CD14-positive monocyte (primary cell): ENCODE results near the gene SMCO4. TPM values are rescaled to one million over a fixed set of nuclear protein-coding genes. Genes with fewer than 3 reads are reported as not detected.
"Not testable (repeated sequence)": the region's sequence is repeated elsewhere in the genome, so short reads cannot be mapped to it uniquely, and the experiment has no call there.

Source experiments
- DNase-seq, 3 donors: peaks; one replicate each; pipeline ENCODE4 v3.0.0-alpha.2; 2011 to 2022
- H2AFZ ChIP-seq: 2 replicates; pipeline ENCODE4 v1.6.0; 2012; ENCODE audit warnings: mild to moderate bottlenecking, low read depth, low read length, inconsistent platforms; ENCODE audit not compliant: insufficient read depth, poor library complexity, severe bottlenecking
- H3K27ac ChIP-seq, 2 donors: 1 replicate in 1 of 2; 2 replicates in 1 of 2; pipeline ENCODE4 v1.5.1; 2012 to 2013; ENCODE audit warnings: low read length in 2 of 2, control low read depth in 1 of 2, inconsistent platforms in 1 of 2, low read depth in 1 of 2, mild to moderate bottlenecking in 1 of 2
- H3K27me3 ChIP-seq, 2 donors: one replicate each; pipeline versions ENCODE4 v1.6.0 to v1.6.1; 2011 to 2013; ENCODE audit warnings: low read length in 2 of 2; ENCODE audit not compliant: control insufficient read depth in 2 of 2, insufficient read depth in 2 of 2
- H3K36me3 ChIP-seq, 2 donors: replicated peaks in 1 of 2; 1 replicate in 1 of 2; 2 replicates in 1 of 2; pipeline versions ENCODE4 v1.5.1 to v1.6.1; 2012 to 2013; ENCODE audit warnings: low read length in 2 of 2, control low read depth in 1 of 2, inconsistent platforms in 1 of 2, mild to moderate bottlenecking in 1 of 2; ENCODE audit not compliant: insufficient read depth in 2 of 2, control insufficient read depth in 1 of 2
- H3K4me1 ChIP-seq, 2 donors: 1 replicate in 1 of 2; 2 replicates in 1 of 2; pipeline versions ENCODE4 v1.5.1 to v1.6.1; 2012 to 2013; ENCODE audit warnings: low read length in 2 of 2, control low read depth in 1 of 2, inconsistent platforms in 1 of 2, mild to moderate bottlenecking in 1 of 2, moderate library complexity in 1 of 2; ENCODE audit not compliant: insufficient read depth in 2 of 2, control insufficient read depth in 1 of 2
- H3K4me2 ChIP-seq: replicated peaks from 2 replicates; pipeline ENCODE3; 2012; ENCODE audit warnings: low read length, moderate library complexity, mild to moderate bottlenecking; ENCODE audit not compliant: poor library complexity, severe bottlenecking; ENCODE audit errors: extremely low read depth
- H3K4me3 ChIP-seq, 3 experiments: fragments of 200-600 bp in 1 of 3; sonication (generic) in 1 of 3; replicated peaks in 1 of 3; 1 replicate in 2 of 3; 2 replicates in 1 of 3; pipeline ENCODE4 v1.5.1; 2011 to 2013; ENCODE audit warnings: low read length in 3 of 3, mild to moderate bottlenecking in 3 of 3, control low read depth in 2 of 3, low read depth in 2 of 3, inconsistent platforms in 1 of 3, moderate library complexity in 1 of 3
- H3K79me2 ChIP-seq: 2 replicates; pipeline ENCODE4 v1.6.0; 2012; ENCODE audit warnings: mild to moderate bottlenecking, control low read depth, inconsistent platforms, low read length, moderate library complexity; ENCODE audit not compliant: insufficient read depth
- H3K9ac ChIP-seq: 2 replicates; pipeline ENCODE4 v1.6.0; 2017; ENCODE audit warnings: low read length, mild to moderate bottlenecking; ENCODE audit not compliant: insufficient read depth, poor library complexity, severe bottlenecking
- H3K9me3 ChIP-seq, 2 donors: replicated peaks in 1 of 2; 1 replicate in 1 of 2; 2 replicates in 1 of 2; pipeline versions ENCODE4 v1.5.1 to v1.6.1; 2012 to 2013; ENCODE audit warnings: low read length in 2 of 2, control low read depth in 1 of 2; ENCODE audit not compliant: control insufficient read depth in 1 of 2, insufficient read depth in 1 of 2
- H4K20me1 ChIP-seq: 2 replicates; pipeline ENCODE4 v1.6.0; 2012; ENCODE audit warnings: mild to moderate bottlenecking, low read length, control low read depth, moderate library complexity; ENCODE audit not compliant: insufficient read depth
- H3K27ac Mint-ChIP-seq, 7 donors: one replicate each; pipeline ENCODE4 v1.8.0; 2020; ENCODE audit warnings: mild to moderate bottlenecking in 7 of 7, mixed read lengths in 7 of 7, moderate library complexity in 6 of 7, inconsistent platforms in 2 of 7
- H3K27me3 Mint-ChIP-seq, 3 donors: one replicate each; pipeline ENCODE4 v1.8.0; 2021 to 2022; ENCODE audit warnings: low read depth in 3 of 3, mild to moderate bottlenecking in 3 of 3, mixed read lengths in 3 of 3, moderate library complexity in 3 of 3, inconsistent platforms in 1 of 3
- H3K36me3 Mint-ChIP-seq, 2 donors: one replicate each; pipeline ENCODE4 v1.8.0; 2020; ENCODE audit warnings: mixed read lengths in 2 of 2, inconsistent platforms in 1 of 2, mild to moderate bottlenecking in 1 of 2
- H3K4me1 Mint-ChIP-seq: one replicate; pipeline ENCODE4 v1.8.0; 2020; ENCODE audit warnings: mild to moderate bottlenecking, mixed read lengths
- H3K4me3 Mint-ChIP-seq, 2 donors: one replicate each; pipeline ENCODE4 v1.8.0; 2020; ENCODE audit warnings: mild to moderate bottlenecking in 2 of 2, mixed read lengths in 2 of 2, moderate library complexity in 1 of 2
- H3K9me3 Mint-ChIP-seq, 7 donors: one replicate each; pipeline ENCODE4 v1.8.0; 2020 to 2022; ENCODE audit warnings: mixed read lengths in 7 of 7, mild to moderate bottlenecking in 6 of 7, moderate library complexity in 6 of 7, inconsistent platforms in 2 of 7
- CTCF ChIP-seq: fragments of 200-600 bp; IDR thresholded peaks from one replicate; pipeline ENCODE4 v1.8.0; 2022; ENCODE audit warnings: antibody characterized with exemption, mild to moderate bottlenecking
- WGBS: methylation state at CpG from one replicate; pipeline ENCODE4 v1.1.5; 2013; ENCODE audit warnings: missing lambda C conversion rate; ENCODE audit not compliant: insufficient coverage; 5-methylcytosine and 5-hydroxymethylcytosine counted together
- intact Hi-C, 2 donors: fragments of 100-400 bp; cut with micrococcal nuclease; formaldehyde crosslinking; loops; one replicate each; pipeline versions ENCODE4 v1.15.0 to v1.15.1; 2023
- polyA plus RNA-seq, 3 donors: library from polyadenylated mRNA; depleted of rRNA in 1 of 3; unstranded in 2 of 3; stranded (reverse) in 1 of 3; fragments of 300-500 nt in 2 of 3; fragments of >200 nt in 1 of 3; fragmentation: Illumina TruSeq in 2 of 3; gene quantifications; 1 replicate in 2 of 3; 2 replicates in 1 of 3; pipeline ENCODE4 v1.2.3, GENCODE V29; 2012 to 2021

The SMCO4 gene
- polyA plus RNA-seq, 3 donors = 110 to 242 (median 169) TPM

- no peak overlapping the region for H3K27ac ChIP-seq
- WGBS = 92% methylated on average over 7 of the region's 9 CpGs
- Mint-ChIP-seq H3K36me3 (no peaks in the 10 kb centered on the region), H3K27ac (no peak overlapping the region), H3K4me1 (no peaks in the 10 kb centered on the region), H3K4me3 (no peak overlapping the region), H3K27me3 (peaks cover 0 to 2% (median 0%) of the 10 kb centered on the region in 3 donors), H3K9me3 (peaks cover 0 to 6% (median 2%) of the 10 kb centered on the region in 7 donors)
- no peak overlapping the region for H2AFZ ChIP-seq
- no peaks in the 10 kb centered on the region for H3K36me3 ChIP-seq
- H3K4me2 ChIP-seq = no peak overlapping the region
- H3K4me3 ChIP-seq = no peak overlapping the region
- no peak for TF ChIP-seq CTCF
- DNase-seq = no peak
- no peaks in the 10 kb centered on the region for H4K20me1 ChIP-seq
- intact Hi-C loops = no loop called here
- H3K9me3 ChIP-seq = no peaks in the 10 kb centered on the region
- no peaks in the 10 kb centered on the region for H3K4me1 ChIP-seq
- H3K9ac ChIP-seq = no peak overlapping the region
- H3K79me2 ChIP-seq = no peaks in the 10 kb centered on the region
- no peaks in the 10 kb centered on the region for H3K27me3 ChIP-seq
Measured at GRCh38 chr11:93458286-93458685, 84.9 kb downstream of the SMCO4 start.

- Mint-ChIP-seq H3K36me3 (no peaks in the 10 kb centered on the region), H3K4me3 (no peak overlapping the region), H3K4me1 (no peaks in the 10 kb centered on the region), H3K9me3 (peaks cover 5 to 17% (median 13%) of the 10 kb centered on the region in 7 donors), H3K27me3 (peaks cover 0 to 9% (median 3%) of the 10 kb centered on the region in 3 donors), H3K27ac (no peak overlapping the region)
- Histone ChIP-seq H3K4me1 (no peaks in the 10 kb centered on the region), H2AFZ (no peak overlapping the region), H3K36me3 (no peaks in the 10 kb centered on the region), H3K27ac (no peak overlapping the region), H3K4me3 (no peak overlapping the region), H4K20me1 (no peaks in the 10 kb centered on the region), H3K9ac (no peak overlapping the region), H3K27me3 (no peaks in the 10 kb centered on the region), H3K9me3 (peaks cover 0 to 12% of the 10 kb centered on the region in 2 donors), H3K4me2 (no peak overlapping the region), H3K79me2 (no peaks in the 10 kb centered on the region)
- 100% methylated on average over 4 of the region's 8 CpGs for whole genome bisulfite sequencing
- intact Hi-C loops = no loop called here
- no peak for DNase-seq
- TF ChIP-seq CTCF = no peak
Measured at GRCh38 chr11:93444617-93445073, 98.5 kb downstream of the SMCO4 start.

GRCh38 chr11:93443232-93443631 lies 100.0 kb downstream of the SMCO4 start:
- no CpG with 5 or more reads among the region's 2 CpGs for WGBS
- H4K20me1 ChIP-seq, H3K27ac Mint-ChIP-seq, H3K36me3 Mint-ChIP-seq, intact Hi-C loops, H3K4me3 ChIP-seq, H3K9ac ChIP-seq, H3K4me1 ChIP-seq, H3K27ac ChIP-seq, H3K27me3 Mint-ChIP-seq, H2AFZ ChIP-seq, H3K4me1 Mint-ChIP-seq, H3K4me3 Mint-ChIP-seq, H3K79me2 ChIP-seq, H3K36me3 ChIP-seq, DNase-seq, H3K27me3 ChIP-seq, H3K4me2 ChIP-seq: not testable (repeated sequence)
- peaks cover 5 to 17% (median 13%) of the 10 kb centered on the region in 7 donors for H3K9me3 Mint-ChIP-seq
- H3K9me3 ChIP-seq = peaks cover 0 to 12% of the 10 kb centered on the region in 2 donors
